GM12872 (cell line): ENCODE data around the gene SSTR1.

Source experiments
- TF ChIP-seq, protein P1 (sequence below): IDR thresholded peaks from 3 replicates; pipeline ENCODE4 v1.5.1; 2011; ENCODE audit warnings: low read depth, mild to moderate bottlenecking, low read length, moderate library complexity; ENCODE audit not compliant: insufficient read depth

The SSTR1 gene

DNA sequence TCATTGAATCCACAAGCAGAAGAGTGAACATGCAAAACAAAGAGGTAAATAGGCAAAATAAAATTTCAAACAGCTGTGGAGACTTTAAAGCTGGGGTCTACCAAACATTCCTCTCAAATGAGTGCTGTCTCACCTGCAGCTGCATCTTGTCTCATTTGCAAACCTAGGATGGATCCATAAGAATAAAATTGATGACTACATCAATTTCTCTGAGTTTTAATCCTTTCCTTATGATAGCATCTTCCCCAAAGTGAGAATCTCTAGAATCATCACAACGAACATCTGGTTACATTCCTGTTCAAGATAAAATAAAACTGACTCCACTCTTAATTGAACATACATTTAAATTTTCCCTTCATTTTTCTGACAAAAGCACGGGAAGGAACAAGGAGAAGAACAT lies 18.2 kb downstream of the SSTR1 start:
- TF ChIP-seq, protein P1, sequence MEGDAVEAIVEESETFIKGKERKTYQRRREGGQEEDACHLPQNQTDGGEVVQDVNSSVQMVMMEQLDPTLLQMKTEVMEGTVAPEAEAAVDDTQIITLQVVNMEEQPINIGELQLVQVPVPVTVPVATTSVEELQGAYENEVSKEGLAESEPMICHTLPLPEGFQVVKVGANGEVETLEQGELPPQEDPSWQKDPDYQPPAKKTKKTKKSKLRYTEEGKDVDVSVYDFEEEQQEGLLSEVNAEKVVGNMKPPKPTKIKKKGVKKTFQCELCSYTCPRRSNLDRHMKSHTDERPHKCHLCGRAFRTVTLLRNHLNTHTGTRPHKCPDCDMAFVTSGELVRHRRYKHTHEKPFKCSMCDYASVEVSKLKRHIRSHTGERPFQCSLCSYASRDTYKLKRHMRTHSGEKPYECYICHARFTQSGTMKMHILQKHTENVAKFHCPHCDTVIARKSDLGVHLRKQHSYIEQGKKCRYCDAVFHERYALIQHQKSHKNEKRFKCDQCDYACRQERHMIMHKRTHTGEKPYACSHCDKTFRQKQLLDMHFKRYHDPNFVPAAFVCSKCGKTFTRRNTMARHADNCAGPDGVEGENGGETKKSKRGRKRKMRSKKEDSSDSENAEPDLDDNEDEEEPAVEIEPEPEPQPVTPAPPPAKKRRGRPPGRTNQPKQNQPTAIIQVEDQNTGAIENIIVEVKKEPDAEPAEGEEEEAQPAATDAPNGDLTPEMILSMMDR, result no peak

DNA sequence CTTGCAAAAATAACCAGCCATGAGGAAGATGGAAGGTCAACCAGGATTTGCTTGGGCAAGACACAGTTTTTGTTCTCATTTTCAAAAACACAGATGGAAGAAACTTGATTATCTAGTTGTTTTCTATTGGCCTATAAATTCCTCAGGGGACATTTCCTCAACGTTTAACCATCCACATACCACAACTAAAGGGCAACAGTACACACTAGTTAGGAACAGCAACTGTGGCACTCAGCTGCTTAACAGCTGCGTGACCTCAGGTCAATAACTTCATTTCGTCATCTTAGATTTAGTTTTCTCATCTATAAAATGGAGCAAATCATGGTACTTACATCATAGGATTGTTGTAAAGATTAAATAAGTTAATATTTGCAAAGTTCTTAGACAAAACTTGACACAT lies 18.7 kb downstream of the SSTR1 start:
- TF ChIP-seq, protein P1, result no peak

DNA sequence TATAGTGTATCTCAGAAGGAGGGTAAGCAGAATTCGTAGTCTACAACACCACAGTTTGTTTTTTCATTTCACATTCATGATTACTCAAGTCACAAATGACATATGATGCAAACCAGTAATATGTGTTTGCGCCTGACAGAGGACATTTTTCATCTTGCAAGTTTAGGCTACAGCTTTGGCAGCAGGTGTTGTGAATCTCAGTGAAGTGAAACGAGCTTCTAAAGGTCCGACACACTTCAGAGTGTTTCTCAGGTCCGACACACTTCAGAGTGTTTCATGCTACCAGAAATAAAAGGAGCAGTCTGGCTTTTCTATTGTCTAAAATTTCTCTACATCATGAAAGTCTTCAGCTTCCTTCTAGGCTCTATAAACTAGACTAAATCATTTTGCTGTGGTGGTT lies 25.5 kb downstream of the SSTR1 start:
- TF ChIP-seq, protein P1, result no peak

- TF ChIP-seq, protein P1, result no peak
Observed at GRCh38 chr14:38238332-38238731, 30.6 kb downstream of the SSTR1 start.

GRCh38 chr14:38238878-38239277 lies 31.2 kb downstream of the SSTR1 start:
- TF ChIP-seq, protein P1, result no peak

GRCh38 chr14:38243696-38244240 lies 36.1 kb downstream of the SSTR1 start:
- TF ChIP-seq, protein P1, result no peak

- TF ChIP-seq, protein P1, result no peak
Observed at GRCh38 chr14:38248321-38249028, 40.8 kb downstream of the SSTR1 start.
